ENCODE measurements around the gene TEAD4. TPM values are rescaled to one million over a fixed set of nuclear protein-coding genes. Genes with fewer than 3 reads are reported as not detected.

TEAD4 gene
- polyA plus RNA-seq, 3 donors = 18.5 to 24.6 (median 19.3) TPM

GRCh38 chr12:3040026-3040656 lies 80.9 kb downstream of the TEAD4 start:
- no peak for DNase-seq (ENCODE audit: extremely low read depth in 1 of 11, low read depth in 9 of 11, low spot score in 4 of 11)

GRCh38 chr12:3040663-3041544 lies 81.7 kb downstream of the TEAD4 start:
- DNase-seq (ENCODE audit: extremely low read depth in 1 of 11, low read depth in 9 of 11, low spot score in 4 of 11) = no peak

GRCh38 chr12:3041558-3042164 lies 82.5 kb downstream of the TEAD4 start:
- DNase-seq (ENCODE audit: extremely low read depth in 1 of 11, low read depth in 9 of 11, low spot score in 4 of 11) = peak in 5 of 11 donors; percentile 45 to 71 (median 55)

GRCh38 chr12:3042394-3042793 lies 83.2 kb downstream of the TEAD4 start:
- DNase-seq (ENCODE audit: extremely low read depth in 1 of 11, low read depth in 9 of 11, low spot score in 4 of 11) = no peak

GRCh38 chr12:3042826-3043225 lies 83.6 kb downstream of the TEAD4 start:
- no peak for DNase-seq (ENCODE audit: extremely low read depth in 1 of 11, low read depth in 9 of 11, low spot score in 4 of 11)

- no peak for DNase-seq (ENCODE audit: extremely low read depth in 1 of 11, low read depth in 9 of 11, low spot score in 4 of 11)
Measured at GRCh38 chr12:3043406-3043805, 84.2 kb downstream of the TEAD4 start.

- DNase-seq (ENCODE audit: extremely low read depth in 1 of 11, low read depth in 9 of 11, low spot score in 4 of 11) = no peak
Measured at GRCh38 chr12:3044141-3044630, 85.0 kb downstream of the TEAD4 start.

- DNase-seq (ENCODE audit: extremely low read depth in 1 of 11, low read depth in 9 of 11, low spot score in 4 of 11) = no peak
Measured at GRCh38 chr12:3045494-3045893, 86.3 kb downstream of the TEAD4 start.

- DNase-seq (ENCODE audit: extremely low read depth in 1 of 11, low read depth in 9 of 11, low spot score in 4 of 11) = no peak
Measured at GRCh38 chr12:3045989-3046388, 86.8 kb downstream of the TEAD4 start.

GRCh38 chr12:3046441-3047200 lies 87.4 kb downstream of the TEAD4 start:
- no peak for DNase-seq (ENCODE audit: extremely low read depth in 1 of 11, low read depth in 9 of 11, low spot score in 4 of 11)

GRCh38 chr12:3047961-3048360 lies 88.8 kb downstream of the TEAD4 start:
- no peak for DNase-seq (ENCODE audit: extremely low read depth in 1 of 11, low read depth in 9 of 11, low spot score in 4 of 11)

GRCh38 chr12:3048540-3048939 lies 89.3 kb downstream of the TEAD4 start:
- no peak for DNase-seq (ENCODE audit: extremely low read depth in 1 of 11, low read depth in 9 of 11, low spot score in 4 of 11)

GRCh38 chr12:3049176-3049575 lies 90.0 kb downstream of the TEAD4 start:
- no peak for DNase-seq (ENCODE audit: extremely low read depth in 1 of 11, low read depth in 9 of 11, low spot score in 4 of 11)

- DNase-seq (ENCODE audit: extremely low read depth in 1 of 11, low read depth in 9 of 11, low spot score in 4 of 11) = peak in 1 of 11 donors; percentile 29
Measured at GRCh38 chr12:3049611-3050249, 90.5 kb downstream of the TEAD4 start.

- DNase-seq (ENCODE audit: extremely low read depth in 1 of 11, low read depth in 9 of 11, low spot score in 4 of 11) = no peak
Measured at GRCh38 chr12:3054374-3054773, 95.2 kb downstream of the TEAD4 start.

- no peak for DNase-seq (ENCODE audit: extremely low read depth in 1 of 11, low read depth in 9 of 11, low spot score in 4 of 11)
Measured at GRCh38 chr12:3055026-3055703, 96.0 kb downstream of the TEAD4 start.

GRCh38 chr12:3055704-3056467 lies 96.7 kb downstream of the TEAD4 start:
- no peak for DNase-seq (ENCODE audit: extremely low read depth in 1 of 11, low read depth in 9 of 11, low spot score in 4 of 11)

GRCh38 chr12:3061059-3061458 lies 101.9 kb downstream of the TEAD4 start:
- DNase-seq (ENCODE audit: extremely low read depth in 1 of 11, low read depth in 9 of 11, low spot score in 4 of 11) = no peak

All from renal cortex interstitium (tissue), 11 donors.